Germinal center (tissue), 1 donor: ENCODE data around the gene C8A.

Experiments used
- DNase-seq: peaks from one replicate; pipeline ENCODE4 v3.0.0; 2012; ENCODE audit warnings: mixed read lengths, low spot score

C8A gene

GRCh38 chr1:56894014-56894413, 39.4 kb downstream of the C8A start:
- no peak for DNase-seq

- DNase-seq: no peak
These were observed 42.8 kb downstream of the C8A start for GRCh38 chr1:56897150-56898004.

- DNase-seq: no peak
These were observed 43.4 kb downstream of the C8A start for GRCh38 chr1:56898005-56898373.

GRCh38 chr1:56898879-56899278, 44.3 kb downstream of the C8A start:
- no peak for DNase-seq

DNA sequence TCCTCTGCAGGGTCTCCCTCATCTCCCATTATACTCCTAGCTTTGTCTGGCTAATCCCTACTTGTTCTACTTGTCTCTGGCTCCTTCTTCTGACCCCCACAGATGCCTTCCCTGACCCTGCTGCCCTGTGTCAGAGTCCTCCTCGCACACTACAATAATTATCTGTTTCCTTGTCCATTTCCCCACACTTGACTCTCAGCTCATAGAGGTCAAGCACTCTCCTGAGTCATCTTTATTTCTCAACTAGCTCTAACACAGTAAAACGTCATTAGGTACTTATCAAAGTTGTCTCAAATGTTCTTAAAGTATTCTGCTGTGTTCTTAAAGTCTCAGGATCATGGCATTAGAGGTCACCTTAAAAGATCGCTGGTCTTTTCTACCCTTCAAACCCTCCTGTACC, 47.1 kb downstream of the C8A start:
- DNase-seq: no peak

- DNase-seq: no peak
These were observed 49.2 kb downstream of the C8A start for GRCh38 chr1:56903778-56904177.

DNA sequence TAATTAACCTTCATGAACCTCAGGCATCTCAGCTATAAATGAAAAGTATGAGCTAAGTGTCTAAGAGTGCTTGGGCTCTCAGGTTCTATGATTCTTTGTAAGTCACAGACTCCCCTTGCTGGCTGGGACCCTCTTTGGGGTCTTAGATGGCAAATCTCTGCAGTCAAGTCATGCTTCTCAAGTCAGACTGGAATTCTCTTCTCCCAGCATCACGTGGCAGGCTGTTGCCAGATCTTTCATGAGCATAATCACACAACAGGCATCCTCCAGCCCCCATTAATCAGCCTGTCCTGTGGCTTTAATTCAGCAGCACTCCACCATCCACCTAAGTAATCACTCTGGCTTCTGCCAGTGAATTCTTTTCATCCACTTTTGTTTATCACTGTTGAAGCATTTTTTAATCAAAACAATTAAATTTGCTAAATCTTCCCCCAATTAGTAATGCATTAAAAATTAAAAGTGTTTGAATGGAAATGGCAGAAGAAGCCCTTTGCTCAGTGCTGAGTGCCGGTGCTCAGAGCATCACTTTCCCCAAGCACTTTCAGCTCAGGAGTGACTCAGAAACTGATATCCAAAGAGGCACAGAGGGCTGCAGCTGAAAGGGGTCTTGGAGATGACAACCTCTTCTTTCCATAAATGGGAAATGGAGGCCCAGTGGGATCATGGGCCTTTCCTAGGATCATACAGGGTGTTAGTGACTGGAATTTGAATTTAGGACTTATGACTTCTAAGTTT, 50.2 kb downstream of the C8A start:
- no peak for DNase-seq

DNA sequence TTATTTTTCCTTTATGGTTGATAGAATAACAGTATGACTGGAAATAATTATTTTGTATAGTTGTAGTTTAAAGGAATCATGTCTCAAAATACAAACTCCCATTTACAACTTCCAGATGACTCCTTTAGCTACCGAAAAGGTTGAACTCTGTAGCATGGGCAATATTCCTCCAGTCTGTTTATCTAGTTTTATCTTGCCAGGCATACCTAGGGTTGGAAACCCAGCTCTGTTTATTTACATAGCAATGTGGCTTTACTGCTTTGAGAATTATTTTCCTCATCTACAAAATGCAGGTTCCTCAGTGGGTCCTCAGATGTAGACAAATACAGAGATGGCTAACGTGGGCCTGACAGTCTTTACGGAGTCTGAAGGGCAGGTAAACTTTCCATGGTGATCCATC, 51.1 kb downstream of the C8A start:
- DNase-seq: no peak

DNA sequence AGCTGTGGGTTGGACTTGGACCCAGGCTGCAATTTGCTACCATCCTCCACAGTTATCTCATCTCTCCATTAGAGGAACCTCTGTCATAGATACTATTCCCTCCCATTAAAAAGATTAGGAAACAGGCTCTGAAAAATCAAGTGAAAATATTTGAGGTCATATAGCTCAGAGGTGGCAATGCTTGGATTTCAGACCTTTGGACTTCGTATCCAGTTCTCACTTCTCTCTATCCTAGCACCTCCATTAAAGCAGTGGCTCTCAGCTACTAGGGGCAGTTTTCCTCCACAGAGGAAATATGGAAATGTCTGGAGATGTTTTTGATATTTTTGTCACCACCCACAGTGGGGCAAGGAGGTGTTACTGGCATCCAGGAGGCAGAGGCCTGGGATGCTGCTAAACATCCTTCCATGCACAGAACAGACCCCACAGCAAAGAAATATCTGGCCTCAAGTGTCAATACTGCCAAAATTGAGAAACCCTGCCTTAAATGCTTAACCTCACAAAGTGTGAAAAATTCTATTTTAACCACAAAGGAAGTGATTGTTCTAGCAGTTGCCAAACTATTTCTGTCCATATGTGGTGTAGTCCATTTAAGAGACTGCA, 54.1 kb downstream of the C8A start:
- no peak for DNase-seq

DNA sequence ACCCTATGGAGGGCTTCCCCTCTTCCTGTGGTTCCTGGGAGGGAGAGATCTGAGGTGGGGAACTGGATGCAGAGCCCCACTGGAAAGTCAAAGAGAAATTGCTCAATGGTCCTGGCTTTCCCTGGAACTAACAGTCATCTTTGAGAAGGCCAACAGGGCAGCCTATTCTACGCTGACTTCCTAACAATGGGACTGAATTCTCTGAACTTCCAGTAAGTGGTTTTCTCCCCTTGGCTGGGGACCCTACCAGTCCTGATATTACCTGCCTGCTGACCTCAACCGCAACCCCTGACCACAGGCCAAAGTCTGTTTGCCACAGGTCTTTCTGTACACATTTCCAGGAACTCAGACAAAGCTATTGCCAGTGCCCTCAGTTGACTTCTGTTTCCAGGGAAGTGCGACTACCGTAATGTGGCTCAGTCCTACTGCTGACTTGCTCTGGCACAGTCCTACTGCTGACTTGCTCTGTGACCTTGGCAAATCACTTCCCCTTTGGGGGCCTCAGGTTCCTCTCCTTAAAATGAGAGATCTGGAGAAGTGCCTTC, 55.9 kb downstream of the C8A start:
- no peak for DNase-seq

DNA sequence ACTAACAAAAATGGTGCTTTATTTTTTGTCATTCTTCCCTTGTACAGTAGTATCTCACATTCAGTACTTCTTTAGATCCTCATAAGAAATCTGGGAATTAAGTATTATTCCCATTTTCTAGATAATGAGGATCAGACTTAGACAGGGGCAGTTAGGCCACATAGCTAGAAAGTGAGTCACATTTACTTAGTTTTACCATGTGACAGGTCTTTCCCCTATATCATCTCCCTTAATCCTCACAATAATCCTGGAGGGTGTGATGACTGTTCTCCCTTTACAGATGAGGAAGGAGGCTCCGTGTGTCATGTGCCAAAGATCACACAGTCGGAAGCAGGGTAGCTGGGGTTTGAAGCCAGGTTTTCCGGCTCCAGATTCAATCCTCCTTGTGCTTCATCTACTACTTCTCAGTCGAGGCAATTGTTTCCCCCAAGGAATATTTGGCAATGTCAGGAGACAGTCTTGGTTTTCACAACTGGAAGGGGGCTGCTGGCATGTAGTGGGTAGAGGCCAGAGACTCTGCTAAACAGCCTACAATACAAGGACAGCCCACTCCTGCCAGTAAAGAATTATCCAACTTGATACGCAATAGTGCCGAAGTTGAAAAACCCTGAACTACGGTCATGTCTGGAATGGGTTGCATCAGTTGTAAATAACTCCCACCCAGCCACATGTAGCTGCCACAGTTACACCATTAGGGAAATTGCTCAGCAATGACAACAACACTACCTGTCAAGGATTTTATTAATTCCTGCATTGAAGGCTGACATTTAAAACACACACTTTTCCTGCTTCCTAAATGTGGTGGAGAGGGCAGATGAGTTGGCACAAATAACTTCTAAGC, 56.7 kb downstream of the C8A start:
- DNase-seq: no peak

- no peak for DNase-seq
These were observed 57.7 kb downstream of the C8A start for GRCh38 chr1:56912325-56912724.

GRCh38 chr1:56915960-56916359, 61.4 kb downstream of the C8A start:
- no peak for DNase-seq

DNA sequence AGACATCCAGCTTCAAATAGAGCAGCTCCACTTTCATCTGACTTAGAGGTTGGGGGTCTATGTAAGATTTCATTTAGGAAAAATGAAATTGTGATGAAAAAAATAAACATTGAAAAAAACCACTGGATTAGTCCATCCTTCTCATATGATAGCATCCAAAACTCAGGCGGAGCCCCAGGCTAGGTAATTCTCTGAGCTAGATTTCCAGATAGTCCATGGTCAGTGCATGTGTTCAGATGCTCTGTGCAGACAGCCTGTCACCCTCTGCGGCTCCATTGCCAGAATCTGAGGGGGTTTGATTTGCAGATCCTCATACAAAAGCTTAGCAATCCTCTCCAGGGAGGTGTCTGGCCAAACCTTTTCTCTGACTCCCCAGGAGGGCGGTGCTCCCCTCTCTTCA, 62.0 kb downstream of the C8A start:
- no peak for DNase-seq

GRCh38 chr1:56917356-56917755, 62.8 kb downstream of the C8A start:
- DNase-seq: no peak

DNA sequence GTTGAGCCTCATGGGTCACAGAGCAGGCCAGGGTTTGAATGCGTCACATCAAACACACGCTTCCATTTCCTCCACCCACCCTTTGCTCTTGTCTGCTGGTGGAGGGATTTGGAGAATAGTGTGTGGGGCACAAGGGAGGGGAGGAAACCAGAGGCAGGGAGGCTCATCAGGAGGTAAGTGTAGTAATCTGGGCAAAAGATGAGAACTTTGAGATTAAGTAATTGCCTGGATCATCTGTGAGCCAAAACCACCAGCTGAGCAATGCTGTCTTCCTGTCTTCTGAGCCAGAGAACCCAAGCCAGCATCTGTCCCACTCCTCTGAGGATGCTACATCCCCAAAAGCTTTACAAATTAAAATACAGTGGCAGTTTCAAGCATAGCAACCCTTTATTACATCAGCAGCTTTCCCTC, 66.0 kb downstream of the C8A start:
- no peak for DNase-seq

GRCh38 chr1:56921479-56921878, 66.9 kb downstream of the C8A start:
- no peak for DNase-seq

DNA sequence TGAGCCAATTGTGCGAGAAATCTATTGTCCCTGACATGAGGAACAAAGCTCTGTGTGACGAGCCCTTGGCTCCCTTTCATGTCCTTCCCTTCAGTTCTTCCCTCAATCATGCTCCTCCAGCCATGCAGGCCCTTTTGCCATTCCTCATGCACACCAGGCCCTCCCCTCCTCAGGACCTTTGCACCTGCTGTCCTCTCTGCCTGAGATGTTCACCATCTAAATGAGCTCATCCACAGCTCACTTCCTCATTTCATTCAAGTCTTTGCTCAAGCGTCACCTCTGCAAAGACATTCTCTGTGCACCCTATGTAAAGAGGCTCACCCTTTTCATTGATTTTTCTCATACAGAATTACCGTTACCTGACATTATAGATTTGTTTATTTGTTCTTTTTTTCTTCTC, 67.5 kb downstream of the C8A start:
- DNase-seq: no peak

DNA sequence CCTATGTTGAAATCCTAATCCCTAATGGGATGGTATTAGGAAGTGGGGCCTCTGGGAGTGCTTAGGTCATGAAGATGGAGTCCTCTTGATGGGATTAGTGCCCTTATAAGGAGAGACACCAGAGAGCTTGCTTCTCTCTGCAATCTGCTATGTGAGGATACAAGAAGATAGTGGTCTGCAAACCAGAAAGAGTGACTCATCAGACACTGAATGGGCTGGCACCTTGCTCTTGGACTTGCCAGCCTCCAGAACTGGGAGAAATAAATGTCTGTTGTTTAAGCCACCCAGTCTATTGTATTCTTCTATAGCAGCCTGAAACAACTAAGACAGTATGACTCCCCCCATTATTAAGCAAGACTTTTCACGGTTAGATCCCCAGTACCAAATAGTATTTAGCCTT, 67.9 kb downstream of the C8A start:
- no peak for DNase-seq

DNA sequence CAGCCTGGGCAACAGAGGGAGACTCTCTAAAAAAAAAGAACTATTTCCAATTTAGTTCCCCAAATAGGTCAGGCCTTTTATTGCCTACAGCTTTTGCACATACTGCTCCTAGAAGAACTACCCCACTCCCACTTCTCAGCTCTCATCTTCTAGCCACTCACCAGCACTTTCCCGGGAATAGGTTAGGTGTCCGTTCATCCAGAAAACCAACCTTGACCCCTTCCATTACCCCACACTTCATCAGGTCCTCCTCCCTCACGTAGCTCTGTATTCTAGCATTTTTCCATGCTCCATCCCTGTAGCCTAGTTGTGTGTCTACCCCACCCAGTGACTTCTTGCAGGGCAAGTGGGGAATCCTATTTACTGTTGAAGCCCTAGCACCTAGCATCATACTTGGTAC, 68.6 kb downstream of the C8A start:
- no peak for DNase-seq

DNA sequence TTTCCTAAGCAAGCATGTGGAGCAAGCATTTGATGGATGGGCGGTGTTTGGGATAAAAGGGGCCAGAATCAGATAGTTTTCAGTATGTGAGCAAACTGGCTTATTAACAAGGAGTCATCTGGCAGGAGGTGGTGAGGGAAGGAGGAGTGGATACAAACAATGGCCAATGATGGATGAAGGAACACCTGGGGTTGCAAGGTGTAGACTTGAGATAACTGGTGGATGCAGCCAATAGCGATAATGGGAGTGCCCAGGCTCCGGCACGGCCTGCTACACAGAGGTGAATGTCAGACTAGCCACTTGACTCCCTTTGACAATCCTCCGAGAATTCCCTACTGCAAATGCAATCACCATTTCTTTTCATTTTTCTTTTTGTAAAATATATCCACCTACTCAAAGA, 69.5 kb downstream of the C8A start:
- DNase-seq: no peak

DNA sequence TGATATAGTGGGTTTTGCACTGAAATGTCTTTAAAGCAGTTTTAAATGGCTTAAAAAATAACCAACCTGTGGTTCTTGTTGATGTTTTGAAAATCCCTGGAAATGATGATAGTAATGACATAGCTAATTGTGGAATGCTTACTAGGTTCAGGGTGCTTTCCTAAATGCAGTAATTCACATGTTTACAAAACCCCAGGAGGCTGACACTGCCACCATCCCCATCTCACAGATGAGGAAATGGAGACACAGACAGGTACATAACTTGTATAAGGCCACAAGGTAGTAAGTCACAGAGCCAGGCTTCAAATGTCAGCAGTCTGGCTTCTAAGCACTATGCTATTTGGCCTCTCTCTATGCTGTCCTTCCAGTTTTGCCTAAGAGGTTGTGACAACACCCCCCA, 70.6 kb downstream of the C8A start:
- DNase-seq: no peak
